ENCODE results near the gene COPS3. TPM values are rescaled to one million over a fixed set of nuclear protein-coding genes. Genes with fewer than 3 reads are reported as not detected.

COPS3 gene
- total and polyA plus RNA-seq, 2 of the 8 experiments (the other 6 are each of a cell fraction or from before 2014, with no cell fraction given), result 82.9 to 110 TPM

DNA sequence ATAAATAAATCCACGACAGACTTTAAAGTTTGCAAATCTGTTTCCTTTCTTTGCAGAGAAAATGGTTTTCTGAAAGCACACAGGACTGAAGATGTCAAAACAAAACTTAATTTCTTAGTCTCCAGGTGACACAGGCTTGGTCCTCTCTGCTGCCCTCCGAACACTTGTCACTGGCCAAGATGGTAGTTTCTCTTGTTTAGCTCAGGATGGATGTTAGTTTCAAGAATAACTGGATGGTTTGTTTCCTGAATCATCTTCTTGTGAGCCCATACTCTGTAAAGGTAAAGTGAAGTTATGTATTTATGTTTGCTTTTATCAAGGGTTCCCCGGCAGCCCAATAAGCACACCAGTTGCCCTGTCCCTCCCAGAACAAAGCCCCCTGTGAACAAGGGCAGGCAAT, 34.2 kb downstream of the COPS3 start:
- peaks cover 1 to 5% of the 10 kb centered on the region in 2 experiments for H4K20me1 ChIP-seq (replicated peaks in 1 of 2; ENCODE audit: control insufficient read depth in 1 of 2, insufficient read depth in 2 of 2, low read length in 2 of 2)
- POLR2A ChIA-PET (ENCODE audit: partially characterized antibody), result no interaction called here
- no peak overlapping the region for H3K18ac ChIP-seq (ENCODE audit: extremely low read depth, low read length)
- no peak for TF ChIP-seq SRF (IDR thresholded peaks at IDR 0.05; ENCODE audit: low read depth, low read length)
- no peak for TF ChIP-seq PHF8 (conservative IDR thresholded peaks at IDR 0.05; ENCODE audit: low read depth, low read length)
- no peak for TF ChIP-seq CEBPB (IDR thresholded peaks at IDR 0.05; ENCODE audit: low read depth, low read length)
- no peak for TF ChIP-seq CBX5 (IDR thresholded peaks at IDR 0.05; ENCODE audit: low read depth, low read length)
- no peak for TF ChIP-seq SUZ12 (IDR thresholded peaks at IDR 0.05; ENCODE audit: low read length)
- no peak for TF ChIP-seq SP1 (IDR thresholded peaks at IDR 0.05; ENCODE audit: low read depth, low read length)
- TF ChIP-seq NANOG (IDR thresholded peaks at IDR 0.05; ENCODE audit: insufficient read depth, low read depth, low read length, poor library complexity, severe bottlenecking), result no peak
- TF ChIP-seq TAF1 (IDR thresholded peaks at IDR 0.05; ENCODE audit: low read depth, low read length), result no peak
- TF ChIP-seq SP2 (IDR thresholded peaks at IDR 0.05; ENCODE audit: low read length), result no peak
- no peak for TF ChIP-seq POLR2A (IDR thresholded peaks at IDR 0.05; ENCODE audit: control extremely low read depth in 1 of 2, low read depth in 2 of 2, low read length in 2 of 2)
- TF ChIP-seq, protein P1, sequence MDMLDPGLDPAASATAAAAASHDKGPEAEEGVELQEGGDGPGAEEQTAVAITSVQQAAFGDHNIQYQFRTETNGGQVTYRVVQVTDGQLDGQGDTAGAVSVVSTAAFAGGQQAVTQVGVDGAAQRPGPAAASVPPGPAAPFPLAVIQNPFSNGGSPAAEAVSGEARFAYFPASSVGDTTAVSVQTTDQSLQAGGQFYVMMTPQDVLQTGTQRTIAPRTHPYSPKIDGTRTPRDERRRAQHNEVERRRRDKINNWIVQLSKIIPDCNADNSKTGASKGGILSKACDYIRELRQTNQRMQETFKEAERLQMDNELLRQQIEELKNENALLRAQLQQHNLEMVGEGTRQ (IDR thresholded peaks at IDR 0.05; ENCODE audit: low read length), result no peak
- no peak for TF ChIP-seq KDM4A (IDR thresholded peaks at IDR 0.05; ENCODE audit: low read depth, low read length, severe bottlenecking)
- TF ChIP-seq HDAC2 (IDR thresholded peaks at IDR 0.05; ENCODE audit: borderline replicate concordance in 1 of 2, low read depth in 2 of 2, low read length in 2 of 2), result no peak
- TF ChIP-seq, protein P2, sequence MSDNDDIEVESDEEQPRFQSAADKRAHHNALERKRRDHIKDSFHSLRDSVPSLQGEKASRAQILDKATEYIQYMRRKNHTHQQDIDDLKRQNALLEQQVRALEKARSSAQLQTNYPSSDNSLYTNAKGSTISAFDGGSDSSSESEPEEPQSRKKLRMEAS (IDR thresholded peaks at IDR 0.05), result no peak

More for the DNA sequence above, 34.2 kb downstream of the COPS3 start:
- H2BK20ac ChIP-seq (ENCODE audit: low read length), result no peak overlapping the region
- no peak overlapping the region for H3K9ac ChIP-seq (replicated peaks in 1 of 4; ENCODE audit: extremely low read depth in 1 of 4, low read depth in 3 of 4, low read length in 3 of 4)
- no peak overlapping the region for H2BK120ac ChIP-seq (replicated peaks; ENCODE audit: low read depth, low read length)
- no peak overlapping the region for H3K56ac ChIP-seq (replicated peaks; ENCODE audit: insufficient read length, low read depth, low read length)
- H3K36me3 ChIP-seq (ENCODE audit: control insufficient read depth in 2 of 4, insufficient read depth in 4 of 4, low read length in 3 of 4), result peaks cover 6 to 40% (median 25%) of the 10 kb centered on the region in 4 experiments
- H2BK12ac ChIP-seq (ENCODE audit: low read depth, low read length), result no peak overlapping the region
- H3K4me2 ChIP-seq (ENCODE audit: insufficient read depth in 1 of 2, low read depth in 2 of 2, low read length in 2 of 2), result no peak overlapping the region
- H2AK5ac ChIP-seq (ENCODE audit: low read depth, low read length), result no peak overlapping the region
- no peak overlapping the region for H3K23ac ChIP-seq (ENCODE audit: insufficient read length)
- CTCF ChIA-PET (ENCODE audit: partially characterized antibody), result interaction anchor here (0.6 to 1.9 kb wide), 3 partner anchors 23 to 415 kb away, joined by 4 to 5 read pairs (median 5); no protein-coding TSS in a partner anchor
- no peak for FAIRE-seq
- no peak overlapping the region for H3K4me3 ChIP-seq (ENCODE audit: extremely low read depth in 1 of 4, insufficient read depth in 2 of 4, low read depth in 3 of 4, low read length in 4 of 4)
- H4K8ac ChIP-seq (ENCODE audit: extremely low read depth, insufficient read depth, low read length), result no peak overlapping the region
- no peak overlapping the region for H2BK15ac ChIP-seq (ENCODE audit: low read length)
- H3K4ac ChIP-seq (replicated peaks; ENCODE audit: insufficient read length, low read depth, low read length), result no peak overlapping the region
- 84% methylated on average over 3 of the region's 3 CpGs; no CpG with 5 or more reads in 1 of the 2 experiments for WGBS, 2 experiments (ENCODE audit: extremely low coverage in 1 of 2, insufficient coverage in 1 of 2, insufficient read length in 1 of 2, insufficient replicate concordance in 2 of 2, low coverage in 1 of 2, low lambda C conversion rate in 2 of 2, missing lambda C conversion rate in 1 of 2)
- no peaks in the 10 kb centered on the region for H3K79me2 ChIP-seq (ENCODE audit: control insufficient read depth in 1 of 2, insufficient read depth in 2 of 2, low read length in 2 of 2)
- no peaks in the 10 kb centered on the region; the same call in 1 of the 2 replicates for H3K79me1 ChIP-seq (ENCODE audit: low read depth, low read length)
- DNase-seq (ENCODE audit: low read depth in 1 of 2, low spot score in 2 of 2), result no peak
- no peak overlapping the region for H2AFZ ChIP-seq (ENCODE audit: low read length)
- H3K27me3 ChIP-seq (replicated peaks in 1 of 4; ENCODE audit: control insufficient read depth in 3 of 4, extremely low read depth in 1 of 4, insufficient read depth in 3 of 4, low read length in 3 of 4), result no peaks in the 10 kb centered on the region
- H3K4me1 ChIP-seq (replicated peaks in 1 of 4; ENCODE audit: control insufficient read depth in 3 of 4, insufficient read depth in 4 of 4, low read length in 3 of 4), result no peaks in the 10 kb centered on the region
- H4K5ac ChIP-seq (ENCODE audit: insufficient read length, low read depth, low read length), result no peak overlapping the region
- H3K27ac ChIP-seq (ENCODE audit: low read depth, low read length), result no peak overlapping the region
- no peak overlapping the region for H2BK5ac ChIP-seq (ENCODE audit: low read depth, low read length)
- no peaks in the 10 kb centered on the region for H3K23me2 ChIP-seq (ENCODE audit: low read depth, low read length)
- H4K91ac ChIP-seq (replicated peaks; ENCODE audit: insufficient read length, low read length), result no peak overlapping the region
- no peaks in the 10 kb centered on the region for H3K9me3 ChIP-seq (ENCODE audit: insufficient read depth in 2 of 2, low read depth in 1 of 2, low read length in 1 of 2)
- H3K14ac ChIP-seq (ENCODE audit: insufficient read length), result no peak overlapping the region
